ENCODE results near the gene IL18BP.

Gene IL18BP

DNA sequence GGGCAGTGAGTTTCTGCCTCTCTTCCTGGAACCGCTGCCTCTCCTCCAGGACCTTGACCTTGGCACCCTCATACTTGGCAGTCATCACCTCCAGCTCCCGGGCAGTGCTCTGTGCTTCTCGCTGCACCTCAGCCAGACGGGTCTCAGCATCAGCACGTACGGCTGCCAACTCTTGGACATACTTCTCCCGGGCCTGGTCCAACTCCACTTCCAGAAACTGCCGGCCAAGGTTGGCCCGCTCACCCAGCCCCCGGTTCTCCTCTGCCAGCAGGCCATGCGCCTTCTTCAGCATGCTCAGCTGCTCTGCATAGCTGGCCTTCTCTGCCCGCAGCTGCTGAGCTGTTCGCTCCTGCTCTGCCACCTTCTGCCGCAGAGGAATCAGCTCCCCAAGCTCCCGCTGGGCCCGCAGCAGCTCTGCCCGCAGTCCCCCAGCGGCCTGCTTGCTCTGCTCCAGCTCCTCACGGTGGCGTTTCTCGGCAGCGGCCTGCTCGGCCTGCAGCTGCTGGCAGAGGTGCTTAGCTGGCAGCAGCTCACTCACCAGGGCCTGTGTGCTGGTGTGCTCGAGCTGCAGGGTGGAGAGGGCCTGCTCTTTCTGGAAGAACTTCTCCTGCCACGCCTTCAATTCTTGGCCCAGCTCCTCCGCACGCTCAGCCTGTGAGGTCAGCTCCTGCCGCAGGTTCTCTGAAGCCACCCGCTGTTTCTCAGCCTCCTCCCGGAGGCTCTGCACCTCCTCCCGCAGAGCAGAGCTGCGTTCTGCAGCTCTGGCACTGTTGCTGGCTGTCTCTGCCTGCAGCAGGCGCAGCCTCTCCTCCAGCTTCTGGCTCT is 14.4 kb downstream of the IL18BP start:
- DNase-seq (ENCODE audit: low spot score), result no peak

DNA sequence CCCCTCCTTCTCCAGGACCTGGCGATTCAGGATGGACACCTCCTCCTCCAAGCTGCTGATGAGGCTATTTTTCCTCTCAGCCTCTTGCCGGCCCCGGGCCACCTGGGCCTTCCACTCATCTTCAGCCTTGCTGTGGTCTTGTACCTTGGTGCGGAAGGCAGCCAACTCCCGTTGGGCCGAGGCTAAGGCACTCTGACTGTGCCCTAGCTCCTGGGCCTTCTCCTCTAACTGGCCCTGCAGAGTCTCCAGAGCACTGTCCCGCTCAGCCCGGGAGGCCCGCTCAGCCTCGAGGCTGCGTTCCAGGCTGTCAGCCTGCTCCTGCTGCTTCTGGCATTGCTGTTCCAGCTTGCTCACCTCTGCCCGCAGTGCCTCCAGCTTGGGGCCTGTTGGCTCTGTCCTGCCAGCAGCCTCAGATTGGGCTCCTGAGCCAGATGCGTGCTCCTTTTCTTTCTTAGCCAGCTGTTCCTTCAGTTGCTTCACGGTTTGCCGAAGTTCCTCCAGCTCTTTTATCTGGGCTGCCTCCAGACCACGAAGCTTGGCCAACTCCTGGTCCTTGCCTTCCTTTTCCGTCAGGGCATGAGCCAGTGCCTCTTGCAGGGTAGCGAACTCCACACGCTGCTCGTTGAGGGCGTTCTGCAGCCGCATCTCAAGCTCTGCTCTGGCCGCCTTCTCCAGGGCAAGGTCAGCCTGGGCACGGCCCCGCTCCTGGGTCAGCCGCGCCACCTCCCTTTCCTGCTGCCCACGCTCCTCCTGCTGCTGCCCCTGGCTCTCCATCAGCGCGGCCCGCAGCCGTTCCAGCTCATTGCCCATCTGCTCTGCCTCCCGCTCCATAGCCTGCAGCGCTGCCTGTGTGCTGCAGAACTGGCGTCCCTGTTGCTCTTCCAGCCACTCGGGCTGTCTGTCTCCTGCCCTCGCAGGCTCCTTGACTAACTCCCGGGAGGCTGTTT is 15.3 kb downstream of the IL18BP start:
- DNase-seq (ENCODE audit: low spot score), result no peak

DNA sequence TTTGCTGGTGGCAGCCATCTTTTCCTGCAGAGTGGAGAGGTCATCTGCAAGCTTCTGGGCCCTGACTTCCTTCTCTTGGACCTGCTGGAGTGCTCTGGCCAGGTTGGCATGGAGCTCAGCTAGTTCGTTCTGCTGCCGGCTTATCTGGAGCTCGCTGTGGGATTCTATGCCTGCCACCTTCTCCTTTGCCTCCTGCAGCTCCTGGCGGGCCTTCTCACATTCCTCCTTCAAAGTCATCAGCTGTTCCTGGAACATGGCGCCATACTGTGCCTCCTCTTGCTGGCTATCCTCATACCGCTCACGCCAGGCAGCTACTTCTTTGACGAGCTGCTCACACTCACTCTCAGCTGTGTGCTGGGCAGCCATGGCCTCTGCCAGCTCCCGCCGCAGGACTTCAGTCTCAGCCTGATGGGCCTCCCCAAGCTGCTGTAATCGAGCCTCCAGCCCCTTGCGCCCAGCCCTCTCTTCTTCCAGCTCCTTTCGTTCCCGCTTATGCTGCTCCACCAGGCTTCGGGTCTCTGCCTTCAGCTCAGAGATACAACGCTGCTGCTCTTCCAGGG is 16.1 kb downstream of the IL18BP start:
- DNase-seq (ENCODE audit: low spot score), result no peak

DNA sequence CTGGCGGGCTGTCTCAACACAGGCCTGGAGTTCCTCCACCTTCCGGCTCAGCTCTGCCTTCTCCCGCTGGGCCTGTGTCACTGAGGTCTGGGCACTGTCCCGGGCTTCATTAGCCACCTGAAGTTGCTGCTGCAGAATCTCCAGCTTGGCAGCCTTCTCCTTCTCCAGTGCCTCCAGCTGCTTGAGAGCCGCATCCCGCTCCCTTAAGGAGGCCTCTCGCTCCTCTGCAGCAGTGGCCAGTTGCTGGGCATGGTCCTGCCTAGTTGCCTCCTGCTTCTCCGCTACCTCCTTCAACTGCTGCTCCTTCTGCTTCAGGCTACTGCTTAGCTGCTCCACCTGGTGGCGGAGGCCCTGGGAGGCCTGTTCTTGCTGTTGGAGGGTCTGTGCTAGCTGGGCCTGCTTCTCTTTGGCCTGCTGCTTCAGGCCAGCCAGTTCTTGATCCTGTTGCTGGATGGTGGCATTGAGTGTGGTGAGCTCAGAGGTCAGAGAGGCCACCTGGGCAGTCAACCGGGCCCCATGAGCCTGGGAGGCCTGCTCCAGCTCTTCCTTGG is 16.9 kb downstream of the IL18BP start:
- DNase-seq (ENCODE audit: low spot score), result peak; percentile 43

DNA sequence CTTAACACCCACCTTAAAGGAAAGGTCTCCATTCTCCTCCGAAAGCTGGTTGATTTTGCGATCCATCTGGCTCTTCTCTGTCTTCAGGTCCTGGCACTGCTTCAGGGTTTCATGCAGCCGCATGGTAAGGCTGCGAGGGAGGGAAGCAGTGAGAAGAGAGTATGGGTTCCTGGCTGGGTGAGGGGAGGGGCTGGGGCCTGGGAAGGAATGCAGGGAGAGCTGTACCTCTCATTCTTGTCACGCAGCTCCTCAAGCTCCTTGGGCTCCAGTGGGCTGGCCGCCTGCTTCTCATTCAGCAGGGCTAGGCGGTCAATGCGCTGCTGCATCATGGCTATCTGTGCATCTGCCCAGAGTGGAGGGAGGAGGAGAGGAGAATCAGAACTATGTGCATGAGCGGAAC is 19.5 kb downstream of the IL18BP start:
- DNase-seq (ENCODE audit: low spot score), result no peak

DNA sequence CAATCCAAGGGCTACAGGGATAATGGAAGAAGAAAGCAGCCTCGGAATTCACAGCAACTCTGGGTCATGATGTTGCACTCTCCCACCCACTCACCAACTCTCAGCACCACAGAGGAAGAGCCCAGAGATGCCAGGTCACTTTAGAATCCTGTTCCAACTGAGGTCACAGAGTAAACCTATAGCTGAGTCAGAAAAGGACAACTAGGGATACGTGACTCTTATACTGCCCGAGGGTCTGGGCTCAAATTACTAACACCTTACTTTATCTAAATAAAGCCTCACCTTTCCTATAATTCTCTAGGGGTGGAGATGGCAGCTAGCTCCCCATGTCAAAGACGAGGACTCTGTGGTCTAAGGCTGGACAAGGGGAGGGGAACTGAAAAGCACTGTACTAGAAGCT is 24.6 kb downstream of the IL18BP start:
- DNase-seq (ENCODE audit: low spot score), result no peak

DNA sequence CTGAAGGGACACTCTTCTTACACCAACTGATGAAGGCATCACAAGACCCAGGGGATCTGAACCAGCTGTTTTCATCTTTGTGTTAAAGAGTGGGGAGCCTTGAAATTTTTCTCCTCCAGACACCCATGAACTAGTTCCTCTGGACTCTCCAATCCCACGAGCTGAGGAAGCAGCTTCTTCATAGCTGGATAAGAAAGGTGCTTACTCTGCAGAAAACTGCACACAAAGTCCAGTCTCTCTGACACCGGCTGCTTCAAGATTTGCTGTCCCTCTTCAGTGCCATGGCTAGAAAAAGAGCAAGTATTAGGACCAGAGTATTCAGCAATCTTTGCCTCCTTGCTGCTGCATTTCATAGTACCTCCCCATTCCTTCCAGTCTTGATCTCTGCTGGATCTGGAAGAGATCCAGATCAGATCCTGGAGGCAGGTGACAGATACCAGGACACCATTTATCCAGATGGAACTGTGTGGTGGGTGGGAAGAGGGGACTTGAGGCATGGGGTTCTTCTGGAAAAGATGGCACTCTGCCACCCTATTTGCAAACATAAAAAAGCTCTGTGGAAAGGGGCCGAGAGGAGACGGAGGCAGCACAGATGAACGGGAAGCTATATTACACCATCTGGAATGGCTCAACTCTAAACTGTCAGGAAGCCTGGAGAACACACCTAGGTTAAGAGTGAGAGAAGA is 25.5 kb downstream of the IL18BP start:
- no peak for DNase-seq (ENCODE audit: low spot score)

DNA sequence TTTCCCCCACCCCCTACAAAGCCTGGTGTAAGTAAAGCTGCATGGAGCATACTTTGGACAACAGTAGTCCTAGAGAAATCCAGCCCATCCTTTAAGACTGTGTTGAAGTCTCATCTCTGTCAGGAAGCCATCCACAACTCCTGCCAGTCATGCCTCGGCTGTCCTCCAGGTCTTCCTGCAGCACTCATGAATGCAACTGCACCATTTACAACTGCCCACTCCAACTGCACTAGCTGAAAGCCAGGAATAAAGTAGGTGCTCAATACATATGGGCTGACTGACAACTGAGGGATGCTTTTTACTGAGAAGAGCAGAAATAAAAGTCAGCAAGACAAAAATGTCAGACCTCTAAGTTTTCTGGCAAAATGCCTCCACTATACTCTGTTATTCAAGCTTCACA is 27.4 kb downstream of the IL18BP start:
- DNase-seq (ENCODE audit: low spot score), result no peak

DNA sequence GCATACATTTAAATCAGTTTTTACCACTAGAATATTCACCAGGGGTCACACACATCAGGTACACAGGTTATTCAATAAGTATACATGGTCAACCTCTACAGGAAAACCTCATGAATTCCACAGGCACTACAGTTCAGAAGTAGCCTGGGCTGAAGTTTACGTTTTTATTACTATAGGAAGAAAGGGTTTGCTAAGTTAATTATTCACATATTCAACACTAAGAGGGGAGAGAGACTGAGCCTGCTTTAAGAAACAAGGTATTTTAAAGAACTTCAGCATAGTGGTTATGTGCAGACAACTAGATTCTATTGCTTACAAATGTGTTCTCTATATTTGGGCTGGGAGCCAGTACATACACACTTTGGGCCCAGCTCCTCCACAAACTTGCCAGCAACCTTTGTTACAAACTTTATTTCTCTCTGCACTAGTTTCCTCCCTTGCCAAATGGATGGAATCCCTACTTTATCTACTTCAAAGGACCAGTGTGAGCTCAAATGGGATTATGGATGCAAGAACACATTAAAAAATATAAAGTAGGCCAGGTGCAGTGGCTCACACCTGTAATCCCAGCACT is 31.9 kb downstream of the IL18BP start:
- no peak for DNase-seq (ENCODE audit: low spot score)

DNA sequence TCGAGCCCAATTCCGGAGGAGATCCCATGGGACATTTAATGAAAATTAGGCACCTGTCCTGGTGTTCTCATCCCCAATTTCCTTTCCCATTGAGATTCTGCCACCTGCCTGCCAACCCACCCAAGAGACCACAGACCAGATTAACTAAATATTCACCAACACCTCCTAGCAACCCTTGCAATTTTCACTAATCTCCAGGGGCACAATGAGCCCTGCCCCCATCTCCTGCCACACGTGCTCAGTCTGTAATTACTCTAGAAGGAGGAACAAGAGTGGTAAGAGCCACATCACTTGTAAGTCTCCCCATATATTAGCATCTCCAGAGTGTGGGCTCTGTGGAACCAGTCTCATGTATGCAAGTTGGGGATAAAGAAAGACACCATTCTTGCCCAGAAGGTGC is 38.0 kb downstream of the IL18BP start:
- peak; percentile 23 for DNase-seq (ENCODE audit: low spot score)

DNA sequence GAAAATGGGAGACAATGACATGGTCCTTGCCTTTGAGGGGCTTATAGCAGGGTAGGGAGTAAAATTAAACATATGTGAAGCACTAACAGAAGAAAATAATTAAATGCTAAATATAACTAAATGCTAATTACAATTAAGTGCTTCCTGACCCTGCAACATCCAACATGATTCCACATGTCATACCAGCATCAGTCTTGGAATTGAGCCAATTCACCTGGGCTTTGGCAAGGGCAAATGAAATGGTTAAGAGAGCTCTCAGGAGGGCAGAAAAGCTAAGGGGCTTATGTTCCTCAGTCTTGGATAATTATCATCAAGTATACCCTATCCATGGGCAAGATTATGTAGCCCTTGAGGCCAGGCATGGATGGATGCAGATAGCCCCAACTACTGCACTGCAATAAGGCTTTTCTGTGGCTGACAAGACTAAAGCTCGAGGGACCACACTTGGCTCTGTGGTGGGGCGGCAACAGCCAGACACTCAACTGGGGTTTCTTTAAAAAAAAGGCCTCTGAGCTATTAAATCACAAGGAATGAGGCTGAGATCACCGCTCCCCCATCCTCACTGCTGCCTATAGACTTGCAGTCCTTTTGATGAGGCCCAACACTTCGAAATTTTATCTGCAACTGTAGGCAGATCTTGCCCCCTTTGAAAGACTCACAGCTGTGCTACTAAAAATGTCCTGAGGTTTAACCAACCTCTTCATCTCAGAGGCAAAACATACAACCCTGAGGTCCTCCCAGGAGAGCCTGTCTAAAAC is 39.0 kb downstream of the IL18BP start:
- DNase-seq (ENCODE audit: low spot score), result peak; percentile 86

DNA sequence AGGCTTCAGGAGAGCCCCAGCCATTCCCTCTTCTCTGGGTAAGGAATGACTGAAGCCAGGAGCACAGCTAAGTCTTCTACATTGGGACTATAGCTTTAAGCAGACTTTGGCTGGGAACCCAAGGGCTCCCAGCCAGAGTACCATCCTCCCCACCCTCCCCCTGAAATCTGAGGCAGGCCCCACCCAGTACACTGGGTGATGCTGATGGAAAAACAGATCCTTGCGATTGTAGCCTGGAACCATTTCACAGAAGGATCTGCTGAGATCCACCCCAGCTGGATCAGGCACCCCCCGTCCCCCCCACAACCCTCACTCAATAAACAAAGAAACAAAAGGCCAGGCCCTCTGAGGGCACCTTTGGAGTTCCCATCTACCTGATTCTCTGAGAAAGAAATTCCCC is 39.8 kb downstream of the IL18BP start:
- DNase-seq (ENCODE audit: low spot score), result no peak

DNA sequence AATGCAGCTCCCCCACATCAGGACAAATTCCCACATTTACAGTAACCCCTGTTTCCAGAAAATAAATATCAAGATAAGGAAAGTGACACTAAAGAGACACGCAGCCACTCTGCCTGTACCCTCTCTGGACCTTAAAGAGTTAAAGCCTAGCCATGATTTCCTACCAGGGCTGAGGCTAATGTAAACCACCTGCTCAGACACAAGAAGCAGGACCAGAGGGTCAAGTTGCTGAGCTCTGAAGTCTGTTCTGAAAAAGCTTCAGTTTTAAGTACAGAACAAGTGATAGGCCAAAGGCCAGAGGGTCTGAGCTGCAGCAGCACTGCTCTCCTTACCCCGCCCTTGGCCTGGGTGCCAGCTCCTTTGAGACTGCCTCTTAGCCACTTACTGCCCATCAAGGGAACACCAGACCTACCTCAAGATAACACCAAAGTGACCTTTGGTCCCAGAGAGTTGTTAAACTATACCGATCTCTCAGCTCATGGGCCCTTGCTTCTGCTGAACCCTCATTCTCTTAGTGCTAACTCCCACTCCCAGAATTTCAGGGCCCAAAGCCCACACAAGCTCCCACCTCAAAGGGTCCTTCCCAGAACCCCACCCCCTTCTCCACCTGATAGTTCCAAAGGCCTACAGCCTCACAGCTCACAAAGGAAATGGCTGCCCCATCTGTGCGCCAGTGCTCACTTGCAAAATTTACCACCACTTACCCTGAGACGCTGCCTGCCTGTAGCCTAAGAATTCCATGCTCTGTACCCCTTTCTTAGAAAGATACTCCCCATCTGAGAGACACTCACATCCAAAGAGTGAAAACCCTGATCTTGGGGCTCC is 40.5 kb downstream of the IL18BP start:
- DNase-seq (ENCODE audit: low spot score), result peak; percentile 61

DNA sequence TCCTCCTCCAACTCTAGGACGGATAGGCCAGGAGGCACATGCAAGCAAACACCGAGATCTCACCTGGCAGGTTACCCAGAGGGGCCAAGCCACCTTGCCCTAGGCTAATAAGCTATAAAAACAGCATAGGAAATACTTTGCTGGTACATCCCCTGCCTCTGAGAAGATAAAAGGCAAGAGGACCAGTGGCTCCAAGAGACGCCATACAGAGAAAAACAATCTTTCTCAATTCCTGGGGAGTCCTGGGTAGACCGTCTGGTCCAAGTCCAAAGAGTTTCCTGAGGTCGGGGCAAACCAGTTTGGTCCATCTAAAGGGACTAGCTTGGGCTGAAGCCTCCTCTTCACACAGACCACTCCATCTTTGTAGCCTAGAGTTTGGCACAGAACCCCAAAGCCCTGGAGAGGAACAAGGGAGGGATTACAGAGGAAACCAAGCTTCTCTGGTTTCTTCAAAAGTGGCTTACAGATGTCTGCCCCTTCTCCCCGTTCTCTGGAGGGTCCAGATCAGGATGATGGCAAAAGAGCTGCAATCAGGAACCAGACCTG is 41.2 kb downstream of the IL18BP start:
- peak; percentile 37 for DNase-seq (ENCODE audit: low spot score)

DNA sequence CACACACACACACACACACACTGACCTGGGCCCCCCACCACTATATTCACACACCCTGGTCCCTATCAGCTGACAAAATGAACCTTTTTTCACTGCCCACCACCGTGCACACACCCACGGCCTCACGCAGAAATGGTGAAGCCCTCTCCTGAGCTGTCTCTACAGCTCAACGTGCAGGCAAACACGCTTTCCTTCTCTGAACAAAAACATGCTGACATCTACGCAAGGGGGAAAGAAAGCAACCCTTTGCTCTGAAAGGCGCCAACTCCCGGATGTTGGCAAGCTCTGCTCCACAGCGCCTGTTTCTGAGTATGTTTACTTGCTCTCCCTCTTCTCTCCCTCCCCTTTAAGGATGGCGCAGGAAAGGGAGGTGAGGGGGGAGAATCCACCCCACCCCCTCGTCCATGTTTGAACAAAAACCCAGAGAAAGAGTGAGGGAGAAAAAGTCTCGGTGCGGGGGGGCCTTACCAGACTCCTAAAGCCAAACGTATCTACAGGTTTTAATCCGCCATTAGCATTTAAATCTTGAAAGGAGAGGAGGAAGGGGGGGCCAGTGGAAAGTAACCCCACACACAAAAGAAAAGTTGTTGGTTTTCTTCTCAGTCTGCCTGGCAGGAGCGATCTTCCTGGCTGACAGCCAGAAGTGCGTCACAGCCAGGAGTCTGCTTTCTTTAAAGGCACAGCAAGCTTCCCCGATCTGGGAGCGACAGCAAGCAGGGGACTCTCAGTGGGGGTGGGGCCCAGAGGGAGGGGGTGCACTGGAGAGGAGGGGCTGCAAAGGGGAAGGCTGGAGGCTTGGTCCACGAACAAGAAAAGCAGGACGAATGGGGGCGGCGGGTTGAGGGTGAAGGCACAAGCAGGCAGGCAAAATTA is 42.0 kb downstream of the IL18BP start:
- peak; percentile 83 for DNase-seq (ENCODE audit: low spot score)

DNA sequence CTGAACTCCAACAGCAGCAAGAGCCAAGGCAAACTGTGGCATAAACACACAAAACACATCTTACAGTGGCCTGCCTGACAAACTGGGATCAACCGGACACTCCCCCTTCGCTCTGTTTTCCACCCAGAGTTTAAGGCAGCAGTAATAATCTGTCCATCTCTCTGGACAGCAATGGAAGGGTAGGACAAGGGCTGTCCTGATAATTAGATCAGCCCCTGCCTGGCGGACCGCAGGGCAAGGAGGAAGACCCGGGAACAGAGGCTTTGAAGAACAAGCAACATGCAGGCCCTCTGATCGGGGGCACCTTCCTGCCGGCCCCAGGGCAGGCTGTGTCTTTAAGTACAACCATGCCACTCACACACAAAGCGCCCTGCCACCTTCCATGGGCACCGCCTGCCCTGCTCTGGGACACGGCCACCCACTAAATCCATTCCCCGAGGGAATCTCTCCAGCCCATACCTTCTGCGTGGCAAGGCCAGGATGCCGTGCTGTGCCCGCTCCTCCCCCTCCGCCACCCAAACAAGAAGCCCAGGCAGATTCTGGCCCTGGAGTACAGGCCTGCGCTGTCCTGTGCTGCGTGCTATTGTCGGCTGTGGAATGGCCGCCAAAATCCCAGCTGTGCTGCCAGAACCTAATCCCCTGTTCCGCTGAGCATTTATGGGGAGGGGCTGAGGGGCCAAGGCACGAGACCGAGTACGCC is 42.8 kb downstream of the IL18BP start:
- peak; percentile 27 for DNase-seq (ENCODE audit: low spot score)

DNA sequence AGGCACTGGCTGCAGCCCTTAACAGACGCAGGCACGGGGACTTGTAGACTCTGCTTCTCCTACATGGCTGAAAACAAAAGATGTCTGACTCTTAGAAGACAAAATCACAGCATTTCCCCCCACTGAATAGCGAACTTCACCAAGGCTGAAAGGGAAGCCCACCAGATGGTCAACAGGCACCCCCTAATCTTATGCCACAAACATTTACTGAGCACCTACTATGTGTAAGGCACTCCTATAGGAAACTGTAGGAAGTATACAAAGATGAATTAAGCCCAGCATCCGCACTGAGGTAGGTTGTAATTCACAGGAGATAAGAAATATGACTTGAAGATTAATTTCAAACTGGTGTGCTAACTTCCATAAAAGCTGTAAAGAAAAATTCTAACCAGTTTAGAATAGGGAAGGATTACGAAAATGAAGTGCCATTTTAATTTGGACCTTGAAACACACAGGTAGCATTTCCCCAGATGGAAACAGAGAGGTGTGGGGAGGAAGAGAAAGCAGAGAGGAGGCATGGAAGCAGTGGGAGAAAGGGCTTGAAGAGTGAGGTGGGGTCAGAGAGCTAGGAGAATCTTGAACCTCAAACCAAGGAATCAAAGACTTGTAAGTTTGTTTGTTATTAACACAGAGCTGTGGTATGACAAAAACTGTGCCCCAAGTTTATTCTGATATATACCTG is 43.5 kb downstream of the IL18BP start:
- DNase-seq (ENCODE audit: low spot score), result no peak
